Amniotic stem cell (primary cell): ENCODE measurements around the gene ZNF76.

Experiments
- DNase-seq: peaks from one replicate; lab custom pipeline; 2025; lab: John Stamatoyannopoulos, UW

The ZNF76 gene

DNA sequence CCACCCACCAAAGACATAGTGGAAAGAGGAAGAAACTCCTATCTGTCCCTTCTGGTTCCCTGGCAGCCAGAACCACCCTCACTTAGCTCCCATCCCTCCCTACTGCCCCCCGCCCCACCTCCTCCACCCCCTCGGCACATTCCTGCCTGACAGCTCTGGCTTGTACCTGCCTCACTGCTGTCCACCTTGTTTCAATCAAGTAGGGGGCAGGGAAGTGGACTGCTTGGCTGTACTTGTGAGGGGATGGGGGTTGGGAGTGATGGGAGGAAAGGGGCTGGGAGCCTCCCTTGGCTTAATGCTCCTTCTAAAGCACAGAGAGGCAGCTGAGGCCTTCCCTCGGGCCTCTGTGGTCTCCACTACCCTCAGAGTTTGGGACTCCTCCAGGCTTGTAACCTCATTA lies 22.1 kb upstream of the ZNF76 start:
- DNase-seq, result no peak

DNA sequence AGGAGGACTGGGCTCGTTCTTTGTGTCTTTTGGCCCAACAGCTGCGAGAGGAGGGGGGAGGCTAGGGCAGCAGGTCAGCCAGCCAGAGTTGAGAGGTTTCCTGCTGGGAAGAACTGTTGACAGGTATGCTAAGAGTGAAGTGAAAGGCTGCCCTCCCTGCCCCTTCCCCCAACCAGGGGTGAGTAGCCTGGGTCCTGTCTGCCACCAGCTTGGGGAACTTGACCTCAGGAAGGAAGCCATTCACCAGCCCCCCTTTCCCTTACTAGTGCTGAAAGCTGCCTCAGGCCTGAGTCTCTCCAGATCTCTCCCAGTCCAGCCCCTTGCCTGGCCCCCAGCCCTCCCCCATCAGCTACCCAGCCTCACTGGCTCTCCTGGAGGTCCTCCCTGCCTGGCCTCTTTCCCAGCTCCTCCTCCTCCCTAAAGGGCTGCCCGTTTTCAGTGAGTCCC lies 20.7 kb upstream of the ZNF76 start:
- DNase-seq, result no peak

DNA sequence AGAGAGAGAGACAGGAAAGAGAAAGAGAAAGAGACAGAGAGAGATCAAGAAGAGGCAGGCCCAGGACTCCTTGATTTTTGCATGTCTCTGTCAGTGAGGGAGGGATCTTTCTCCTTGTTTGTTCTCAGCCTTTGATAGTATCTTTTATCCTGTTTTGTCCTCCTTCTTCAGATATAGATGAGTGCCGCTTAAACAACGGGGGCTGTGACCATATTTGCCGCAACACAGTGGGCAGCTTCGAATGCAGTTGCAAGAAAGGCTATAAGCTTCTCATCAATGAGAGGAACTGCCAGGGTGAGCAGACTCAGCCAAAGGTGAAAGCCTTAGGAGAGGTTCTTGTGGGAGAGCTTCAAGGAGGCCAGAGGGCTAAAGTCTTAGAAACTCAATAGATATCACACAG lies 20.0 kb upstream of the ZNF76 start:
- no peak for DNase-seq

DNA sequence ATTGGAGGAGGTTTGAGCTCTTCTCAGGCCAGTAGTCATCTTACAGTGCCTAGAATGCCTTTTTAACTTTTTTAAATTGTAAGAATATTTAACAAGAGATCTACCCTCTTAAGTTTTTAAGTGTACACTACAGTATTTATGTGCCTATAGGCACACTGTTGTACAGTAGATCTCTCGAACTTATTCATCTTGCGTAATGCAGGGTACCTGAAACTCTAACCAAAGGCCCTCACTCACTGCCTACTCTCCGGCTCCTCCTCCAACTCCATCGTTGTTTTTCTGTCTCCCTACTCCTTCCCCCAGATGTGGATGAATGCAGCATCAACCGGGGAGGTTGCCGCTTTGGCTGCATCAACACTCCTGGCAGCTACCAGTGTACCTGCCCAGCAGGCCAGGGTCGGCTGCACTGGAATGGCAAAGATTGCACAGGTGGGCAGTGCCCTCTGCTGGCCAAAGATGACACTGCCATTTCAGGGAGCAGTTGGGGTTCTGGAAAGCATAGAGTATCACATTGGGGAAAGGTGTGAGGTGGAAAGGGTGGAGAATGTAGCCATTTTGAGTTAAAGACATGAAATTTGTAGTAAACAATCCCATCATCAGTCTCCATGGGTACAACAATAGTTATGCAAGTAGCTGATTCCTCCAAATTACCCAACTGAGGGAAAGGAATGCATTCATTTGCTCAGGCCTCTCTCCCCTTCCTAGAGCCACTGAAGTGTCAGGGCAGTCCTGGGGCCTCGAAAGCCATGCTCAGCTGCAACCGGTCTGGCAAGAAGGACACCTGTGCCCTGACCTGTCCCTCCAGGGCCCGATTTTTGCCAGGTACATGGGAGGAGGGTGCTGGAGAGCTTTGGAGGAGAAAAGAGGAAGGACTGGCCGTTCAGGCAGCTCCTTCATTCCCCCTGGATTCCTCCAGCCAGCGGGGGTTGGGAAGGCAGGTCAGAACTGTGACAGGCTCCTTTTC lies 18.4 kb upstream of the ZNF76 start:
- DNase-seq, result no peak

DNA sequence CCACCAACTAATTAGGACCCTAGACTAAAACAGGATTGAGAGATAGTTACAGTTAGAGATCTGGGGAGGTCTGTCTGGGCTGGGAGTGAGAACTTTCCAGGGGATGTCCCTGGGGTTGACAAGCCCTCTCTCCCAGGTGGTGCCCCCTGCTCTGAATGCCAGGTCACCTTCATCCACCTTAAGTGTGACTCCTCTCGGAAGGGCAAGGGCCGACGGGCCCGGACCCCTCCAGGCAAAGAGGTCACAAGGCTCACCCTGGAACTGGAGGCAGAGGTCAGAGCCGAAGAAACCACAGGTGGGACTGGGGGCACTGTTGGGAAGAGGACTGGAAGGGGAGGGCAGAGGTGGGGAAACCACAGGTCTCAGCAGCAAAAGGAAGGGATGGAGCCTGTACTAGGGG lies 17.0 kb upstream of the ZNF76 start:
- no peak for DNase-seq

DNA sequence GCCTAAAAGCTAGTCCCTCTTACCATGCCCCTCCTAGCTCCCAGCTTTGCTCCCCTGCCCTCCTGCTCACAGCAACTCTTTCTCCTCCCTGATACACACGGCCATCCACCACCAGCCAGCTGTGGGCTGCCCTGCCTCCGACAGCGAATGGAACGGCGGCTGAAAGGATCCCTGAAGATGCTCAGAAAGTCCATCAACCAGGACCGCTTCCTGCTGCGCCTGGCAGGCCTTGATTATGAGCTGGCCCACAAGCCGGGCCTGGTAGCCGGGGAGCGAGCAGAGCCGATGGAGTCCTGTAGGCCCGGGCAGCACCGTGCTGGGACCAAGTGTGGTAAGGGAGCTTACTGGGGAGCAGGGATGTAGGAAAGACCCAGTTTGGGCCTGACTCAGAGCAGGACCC lies 16.6 kb upstream of the ZNF76 start:
- no peak for DNase-seq

DNA sequence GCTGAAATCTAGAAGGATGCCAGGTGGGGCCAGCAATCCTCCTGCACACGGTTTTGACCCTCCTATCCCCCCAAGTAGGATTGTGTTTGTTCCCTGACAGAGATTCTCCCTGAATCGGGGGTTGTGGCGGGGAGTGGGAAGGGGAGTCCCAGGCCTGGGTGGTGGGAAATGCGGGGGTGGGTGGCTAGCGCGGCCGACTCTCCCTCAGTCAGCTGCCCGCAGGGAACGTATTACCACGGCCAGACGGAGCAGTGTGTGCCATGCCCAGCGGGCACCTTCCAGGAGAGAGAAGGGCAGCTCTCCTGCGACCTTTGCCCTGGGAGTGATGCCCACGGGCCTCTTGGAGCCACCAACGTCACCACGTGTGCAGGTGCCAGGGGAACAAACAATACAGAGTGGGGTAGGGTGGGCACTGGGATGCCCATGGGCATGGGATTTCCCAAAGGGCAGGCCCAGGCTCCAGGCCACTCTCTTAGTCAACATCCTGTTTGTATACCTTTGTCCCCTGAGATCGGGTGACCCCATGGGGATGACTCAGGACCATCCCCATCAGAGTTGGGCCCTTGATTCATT lies 16.1 kb upstream of the ZNF76 start:
- DNase-seq, result no peak

DNA sequence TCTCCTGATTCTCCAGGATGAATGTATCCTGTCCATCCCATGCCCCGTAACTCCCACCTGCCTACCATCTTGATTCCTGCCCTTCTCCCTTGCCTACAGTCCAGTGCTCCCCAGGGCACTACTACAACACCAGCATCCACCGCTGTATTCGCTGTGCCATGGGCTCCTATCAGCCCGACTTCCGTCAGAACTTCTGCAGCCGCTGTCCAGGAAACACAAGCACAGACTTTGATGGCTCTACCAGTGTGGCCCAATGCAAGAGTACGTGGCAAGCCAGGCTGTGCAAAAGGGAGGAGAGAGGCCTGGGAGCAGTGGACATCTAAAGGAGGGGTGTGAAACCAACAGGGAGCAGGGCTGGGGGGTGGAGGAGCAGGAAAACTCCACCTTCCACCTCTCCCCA lies 15.0 kb upstream of the ZNF76 start:
- no peak for DNase-seq

DNA sequence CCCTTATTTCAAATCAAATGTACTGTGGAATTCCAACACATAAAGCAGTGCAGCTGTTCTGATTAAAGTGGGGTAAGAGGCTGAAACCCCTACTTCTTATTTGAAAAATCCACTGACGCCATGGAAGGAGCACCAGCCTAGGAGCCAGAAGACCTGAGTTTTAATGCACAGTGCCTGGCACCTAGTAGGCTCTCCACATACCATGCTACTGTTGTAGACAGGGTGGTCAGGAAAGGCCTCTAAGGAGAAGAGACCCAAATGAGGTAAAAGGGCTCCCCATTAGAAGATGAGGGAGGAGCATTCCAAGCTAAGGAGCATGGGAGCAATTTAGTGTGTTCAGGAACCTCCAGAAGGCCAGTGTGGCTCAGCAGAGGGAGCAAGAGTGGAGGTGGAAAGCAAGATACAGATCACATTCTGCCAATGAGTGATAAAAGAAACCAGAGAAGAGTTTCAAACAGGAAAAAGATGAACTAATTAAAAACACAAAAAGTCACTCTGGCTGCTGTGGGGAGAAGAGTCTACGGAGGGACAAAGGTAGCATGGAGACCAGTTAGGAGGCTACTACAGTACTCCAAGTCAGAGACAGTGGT lies 11.8 kb upstream of the ZNF76 start:
- no peak for DNase-seq

DNA sequence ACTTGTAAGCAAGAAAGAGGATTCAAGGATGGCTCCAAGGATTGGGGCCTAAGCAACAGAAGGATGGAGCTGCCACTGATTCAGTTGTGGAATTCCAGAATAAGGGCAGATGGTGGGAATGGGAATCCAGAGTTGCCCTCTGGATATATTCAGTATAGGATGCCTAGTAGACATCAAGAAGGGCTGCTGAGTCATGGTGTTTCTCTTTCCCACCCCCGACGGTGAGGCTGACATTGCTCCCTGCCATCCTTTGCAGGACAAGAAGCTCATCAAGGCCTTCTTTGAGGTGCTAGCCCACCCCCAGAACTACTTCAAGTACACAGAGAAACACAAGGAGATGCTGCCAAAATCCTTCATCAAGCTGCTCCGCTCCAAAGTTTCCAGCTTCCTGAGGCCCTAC lies 11.2 kb upstream of the ZNF76 start:
- no peak for DNase-seq

DNA sequence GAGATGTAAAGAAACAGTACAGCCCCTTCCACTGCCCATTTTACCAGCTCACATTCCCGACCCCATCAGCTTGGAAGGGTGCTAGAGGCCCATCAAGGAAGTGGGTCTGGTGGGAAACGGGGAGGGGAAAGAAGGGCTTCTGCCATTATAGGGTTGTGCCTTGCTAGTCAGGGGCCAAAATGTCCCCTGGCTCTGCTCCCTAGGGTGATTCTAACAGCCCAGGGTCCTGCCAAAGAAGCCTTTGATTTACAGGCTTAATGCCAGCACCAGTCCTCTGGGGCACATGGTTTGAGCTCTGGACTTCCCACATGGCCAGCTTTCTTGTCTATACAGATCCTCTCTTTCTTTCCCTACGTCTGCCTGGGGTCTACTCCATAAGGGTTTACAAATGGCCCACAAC lies 10.6 kb upstream of the ZNF76 start:
- no peak for DNase-seq

DNA sequence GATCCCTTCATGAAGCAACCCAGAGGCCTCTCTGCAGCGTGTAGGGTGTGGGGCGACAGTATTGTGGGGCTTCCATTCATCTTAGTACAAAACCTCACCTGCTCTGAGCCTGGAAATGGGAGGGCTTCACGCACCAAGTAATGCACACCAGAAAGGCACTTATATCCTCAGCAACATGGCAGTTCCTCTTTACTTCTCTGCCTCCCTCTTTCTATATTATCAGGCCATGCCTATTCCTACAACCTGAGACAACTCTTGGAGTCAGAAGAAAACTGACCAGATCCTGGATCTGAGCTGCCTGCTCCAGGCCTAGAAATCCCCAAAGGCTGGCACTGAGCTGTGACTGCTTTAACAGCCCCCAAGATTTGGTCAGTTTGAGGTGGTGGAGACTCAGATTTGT lies 7.6 kb upstream of the ZNF76 start:
- no peak for DNase-seq

DNA sequence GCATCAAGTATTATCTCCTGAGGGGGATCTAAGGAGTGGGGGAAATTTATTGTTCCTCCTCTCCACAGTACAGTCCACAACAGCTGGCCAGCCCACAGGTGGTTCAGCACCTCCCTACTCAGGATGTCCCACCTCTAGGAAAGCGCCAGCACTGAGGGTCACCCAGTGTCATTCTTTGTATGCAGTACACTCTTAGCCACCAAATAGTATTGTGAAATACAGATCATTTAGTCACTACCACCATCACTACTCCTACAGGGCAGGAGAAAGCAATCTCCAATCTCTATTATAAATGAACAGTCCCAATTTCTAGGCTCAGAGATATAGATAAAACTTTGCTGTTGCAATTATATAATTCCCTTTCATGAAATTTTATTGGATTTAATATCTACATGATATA lies 6.3 kb upstream of the ZNF76 start:
- no peak for DNase-seq

DNA sequence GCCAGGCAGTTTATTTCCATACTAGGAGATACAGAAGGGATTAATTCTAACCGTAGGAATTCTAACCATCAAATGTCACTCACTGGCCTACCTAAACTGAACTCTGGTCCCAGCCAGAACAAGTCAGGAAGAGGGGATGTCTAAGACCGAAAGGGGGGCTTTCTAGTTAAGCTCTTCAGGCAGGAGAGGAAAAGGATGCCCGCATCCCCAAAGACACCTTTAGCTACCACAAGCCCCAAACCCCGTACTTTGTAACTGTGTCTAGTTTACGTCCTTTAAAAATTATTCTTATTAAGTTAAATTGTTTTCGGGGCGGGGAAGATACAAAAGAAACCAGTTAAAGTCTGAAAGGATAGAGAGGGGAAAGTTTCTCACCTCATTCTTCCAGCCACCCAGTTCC lies 1.2 kb upstream of the ZNF76 start:
- no peak for DNase-seq

DNA sequence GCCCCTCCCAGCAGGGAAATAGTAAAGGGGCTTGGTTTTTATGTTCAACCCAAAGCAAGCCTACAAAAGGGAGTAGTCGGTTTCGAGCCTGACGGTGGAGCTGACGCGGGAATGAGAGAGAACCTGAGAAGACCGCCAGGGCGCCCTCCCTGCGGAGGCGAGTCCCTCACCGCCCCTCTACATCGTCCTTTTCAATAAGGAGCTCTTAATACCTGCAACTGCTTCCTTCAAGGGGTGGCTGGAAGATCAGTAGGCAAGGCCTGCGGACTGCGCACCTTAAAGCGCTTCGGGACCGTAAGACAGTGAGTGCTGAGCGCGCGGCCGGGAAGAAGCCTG lies 709 bp upstream of the ZNF76 start:
- peak; percentile 40 for DNase-seq

DNA sequence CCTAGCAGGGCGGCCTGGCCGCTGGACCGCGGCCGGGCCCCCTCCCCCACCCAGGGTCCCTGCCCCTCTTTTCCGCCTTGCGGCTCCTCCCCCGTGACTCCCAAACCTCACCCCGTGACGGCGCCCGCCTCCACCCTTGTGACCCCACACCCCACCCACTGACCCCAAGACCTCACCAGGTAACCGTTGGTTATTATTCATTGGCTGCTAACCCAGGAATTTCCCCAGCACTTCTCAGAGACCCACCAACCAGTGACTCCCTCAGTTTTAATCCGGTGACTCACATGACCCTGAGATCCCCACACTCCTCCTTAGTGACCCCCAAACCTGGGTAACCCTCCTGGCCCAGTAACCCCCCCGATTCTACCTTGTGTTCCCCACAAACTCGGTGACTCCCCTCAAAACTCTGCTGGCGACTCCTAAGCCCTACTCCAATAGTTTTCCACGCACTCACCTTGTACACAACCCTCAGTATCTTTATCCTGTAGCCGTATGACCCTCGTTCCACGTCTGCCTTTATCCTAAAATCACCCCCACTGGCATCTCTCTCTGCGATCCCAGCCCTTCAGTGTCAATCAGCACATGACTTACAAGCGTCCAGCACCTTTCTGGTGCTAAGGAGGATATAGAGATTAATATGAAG lies 534 bp downstream of the ZNF76 start:
- DNase-seq, result no peak

DNA sequence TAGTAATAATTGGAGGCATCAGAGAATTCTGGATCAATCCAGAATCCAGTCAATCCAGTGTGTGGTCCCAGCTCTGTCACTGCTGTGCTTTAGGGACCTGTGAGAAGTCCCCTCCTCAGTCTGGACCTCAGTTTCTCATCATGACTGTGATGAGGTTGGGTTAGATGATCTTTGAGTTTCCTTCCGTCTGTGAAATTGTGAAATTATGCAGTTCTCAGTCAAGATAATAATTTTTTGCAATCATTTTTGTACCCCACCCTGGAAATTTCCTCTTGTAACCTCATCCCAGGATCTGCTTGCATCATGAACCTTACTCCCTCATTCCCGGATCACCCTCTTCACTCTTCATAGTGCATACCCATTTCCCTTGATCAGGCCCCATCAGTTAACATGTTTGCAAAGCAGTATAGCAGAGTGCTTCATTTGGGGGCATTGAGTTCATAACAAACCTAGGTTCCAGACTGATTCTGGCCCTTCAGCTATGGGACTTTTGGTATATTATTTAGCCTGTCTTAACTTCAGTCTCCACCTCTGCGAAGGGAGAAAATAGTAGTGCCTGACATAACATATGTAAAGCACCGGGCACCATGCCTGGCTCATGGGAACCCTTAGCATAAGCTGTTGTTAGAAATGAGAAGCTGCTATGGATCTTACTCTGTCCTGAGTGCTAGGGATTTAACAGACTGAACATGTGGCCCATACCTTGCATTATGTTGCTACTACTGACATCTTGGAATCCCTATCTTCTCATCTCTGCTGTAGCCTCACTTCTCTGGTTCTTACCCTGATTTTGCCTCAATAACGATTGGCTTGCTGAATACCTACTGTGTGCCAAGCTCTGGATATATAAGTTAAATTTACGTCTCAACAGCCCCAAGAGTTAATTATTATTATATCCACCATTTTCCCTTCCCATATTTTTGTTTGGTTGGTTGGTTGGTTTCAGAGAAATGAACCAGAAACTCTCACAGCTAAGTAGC lies 1.3 kb downstream of the ZNF76 start:
- DNase-seq, result no peak

DNA sequence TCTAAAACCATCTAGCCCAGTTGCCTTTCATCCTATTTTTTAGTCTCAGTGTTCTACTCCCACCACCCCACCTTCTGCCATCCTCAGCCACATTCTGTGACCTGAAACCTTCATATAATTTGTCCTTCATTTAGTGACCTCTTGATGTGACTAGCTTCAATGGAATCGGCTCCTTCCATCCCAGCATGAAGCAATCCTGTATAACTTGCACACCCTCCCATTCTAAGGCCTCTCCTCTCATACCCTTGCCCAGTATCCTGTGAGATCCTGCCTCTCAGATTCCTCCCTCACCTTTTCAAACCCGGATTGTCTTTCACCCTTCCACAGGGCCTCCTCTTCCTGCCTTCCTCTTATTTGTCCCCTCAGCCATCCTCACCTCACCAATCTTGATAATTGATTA lies 3.1 kb downstream of the ZNF76 start:
- DNase-seq, result no peak

DNA sequence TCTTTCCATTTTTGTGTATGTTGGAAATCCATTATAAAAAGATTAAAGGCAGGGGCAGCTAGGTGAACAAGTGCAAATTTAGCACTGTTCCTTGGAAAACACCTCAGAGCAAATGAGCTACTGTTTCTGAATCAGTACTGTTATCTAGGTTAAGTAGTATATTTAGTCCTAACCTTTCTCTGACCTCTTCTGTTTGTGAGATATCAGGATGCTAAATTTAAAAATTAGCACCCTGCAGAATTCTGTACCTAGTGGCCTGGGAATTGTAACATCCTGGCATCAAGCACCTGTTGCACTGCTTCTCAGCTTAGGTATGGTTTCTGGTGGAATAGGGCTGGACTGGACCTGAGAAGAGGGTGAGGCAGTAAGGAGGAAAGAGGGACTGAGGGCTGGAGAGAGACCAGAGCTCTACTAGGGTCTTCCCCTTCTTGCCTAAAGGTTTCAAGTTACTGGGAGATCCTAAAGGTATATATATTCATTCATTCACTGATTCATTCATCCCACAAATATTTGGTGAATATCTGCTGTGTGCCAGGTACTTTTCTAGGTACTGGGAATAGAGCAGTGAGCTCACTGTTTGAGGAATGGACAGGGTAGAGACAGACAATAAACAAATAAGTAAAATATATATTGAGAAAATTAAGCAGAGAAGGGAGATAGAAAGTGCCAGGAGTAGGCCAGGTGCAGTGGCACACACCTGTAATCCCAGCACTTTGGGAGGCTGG lies 5.2 kb downstream of the ZNF76 start:
- no peak for DNase-seq

DNA sequence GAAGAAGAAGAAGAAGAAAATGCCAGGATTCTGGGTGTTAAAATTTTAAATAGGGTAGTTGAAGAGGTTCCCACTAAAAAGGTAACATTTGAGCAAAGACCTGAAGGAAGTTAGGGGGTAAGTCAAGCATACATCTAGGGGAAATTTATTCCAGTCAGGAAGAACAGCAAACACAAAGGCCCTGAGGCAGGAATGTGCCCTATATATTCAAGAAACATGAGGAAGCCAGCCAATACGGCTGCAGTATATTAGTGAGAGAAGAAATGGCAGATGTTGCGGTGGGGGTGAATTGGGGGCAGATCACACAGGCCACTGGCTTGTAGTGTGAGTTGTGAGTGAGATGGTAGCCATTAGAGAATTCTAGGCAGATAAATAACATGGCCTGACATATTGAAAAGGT lies 6.0 kb downstream of the ZNF76 start:
- DNase-seq, result no peak

DNA sequence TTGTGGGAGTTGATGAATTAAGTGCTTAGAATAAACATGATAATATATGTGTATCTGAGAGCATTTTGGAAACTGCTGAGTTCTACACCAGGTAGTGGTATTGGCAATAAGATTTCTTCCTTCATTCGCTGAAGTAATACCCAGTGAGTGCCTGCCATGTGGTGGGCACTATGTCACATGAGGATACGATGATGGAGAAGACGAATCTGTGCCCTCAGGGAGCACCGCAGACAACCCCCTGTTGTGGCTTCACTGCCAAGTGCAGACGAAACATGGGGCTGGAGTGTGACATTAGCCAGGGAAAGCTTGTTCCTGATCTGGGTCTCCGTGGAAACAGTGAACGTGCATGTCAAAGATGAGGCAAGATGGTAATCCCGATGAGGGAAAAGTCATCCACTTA lies 7.9 kb downstream of the ZNF76 start:
- no peak for DNase-seq
